Superior temporal gyrus (tissue), 1 donor: ENCODE data around the gene OTOS.

Experiments used
- DNase-seq: peaks from one replicate; pipeline ENCODE4 v3.0.0-alpha.2; 2016; ENCODE audit errors: extremely low spot score

The OTOS gene

DNA sequence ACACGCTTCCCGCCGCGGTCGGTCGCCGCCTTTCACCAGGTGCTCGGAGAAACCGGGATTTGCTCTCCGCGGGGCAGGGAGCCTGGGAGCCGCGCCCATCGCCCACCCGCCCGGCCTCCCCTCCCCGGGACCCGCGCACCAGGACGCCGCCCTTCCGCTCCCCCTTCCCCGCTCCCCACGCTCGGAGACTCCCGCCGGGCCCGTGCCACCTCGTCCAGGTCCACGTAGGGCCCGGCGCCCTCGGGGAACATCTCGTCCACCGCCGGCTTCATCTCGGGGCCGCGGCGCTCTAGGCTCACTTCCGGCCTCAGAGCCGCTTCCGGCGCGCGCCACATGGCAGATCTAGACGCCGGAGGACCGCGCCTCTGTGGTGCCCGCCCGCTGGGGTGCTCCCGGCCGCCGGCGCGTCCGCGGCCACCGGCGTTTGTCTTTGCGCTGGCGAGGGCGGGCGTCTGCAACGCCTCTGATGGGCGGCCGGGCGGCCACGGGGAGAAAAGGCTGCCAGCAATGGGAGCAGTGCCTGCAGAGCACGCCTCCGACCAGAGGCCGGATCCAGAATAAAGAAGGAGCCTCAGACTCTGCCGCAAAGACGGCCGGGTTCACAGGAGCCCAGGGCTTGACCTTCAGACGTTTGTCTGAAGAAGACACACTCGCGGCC, 4.3 kb downstream of the OTOS start, which contains the start of gene COPS9:
TSS of gene COPS9 (minus strand) at position 293 of the 658 bp plus-strand sequence. CDS start at position 272, 21 bp downstream.
- peak; percentile 86 for DNase-seq

GRCh38 chr2:240135706-240136012, 4.8 kb downstream of the OTOS start:
- no peak for DNase-seq

DNA sequence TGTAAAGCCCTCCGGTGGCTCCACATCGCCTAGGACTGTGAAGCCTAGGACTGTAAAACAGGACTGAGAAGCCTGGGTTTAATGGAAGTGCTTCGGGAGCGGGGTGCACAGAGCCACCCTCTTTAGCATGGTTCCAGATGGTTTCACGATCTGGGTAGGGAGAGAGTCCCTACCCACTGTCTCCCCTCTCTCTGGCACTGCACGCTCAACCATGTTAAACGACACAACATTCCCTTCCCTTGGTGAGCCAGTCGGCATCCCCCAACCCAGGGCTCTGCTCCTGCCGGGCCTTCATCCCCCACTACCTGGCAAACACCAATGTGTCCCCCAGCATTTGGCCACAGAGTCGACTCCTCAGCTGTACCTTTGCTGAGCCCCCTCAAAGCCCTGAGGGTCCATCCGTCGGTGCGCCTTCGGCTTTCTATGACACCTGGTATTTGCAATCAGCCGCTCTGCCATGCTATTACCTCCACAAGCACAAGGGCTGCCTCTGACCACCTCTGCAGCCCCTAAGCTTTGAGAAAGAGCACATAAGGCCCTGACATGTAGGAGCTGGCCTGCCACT, 5.4 kb downstream of the OTOS start:
- DNase-seq, result no peak

DNA sequence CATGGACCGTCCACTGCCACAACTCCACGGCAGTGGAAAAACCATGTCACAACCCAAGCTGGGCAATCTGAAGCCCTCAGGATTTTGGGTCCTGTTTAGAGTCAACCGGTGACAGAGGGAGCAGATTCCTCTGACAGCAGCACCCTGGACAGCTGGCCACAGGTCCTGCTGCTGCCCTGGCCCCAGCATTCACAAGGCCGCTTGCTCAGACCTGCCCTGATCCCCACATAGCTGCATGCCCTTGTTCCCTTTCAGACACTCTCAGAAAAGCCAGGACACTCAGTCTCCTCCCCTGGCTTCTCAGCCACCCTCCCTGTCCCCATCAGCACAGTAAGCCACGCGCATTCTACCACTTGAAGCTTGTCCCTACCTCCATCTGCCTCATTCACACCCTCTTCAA, 6.0 kb downstream of the OTOS start:
- DNase-seq, result no peak

DNA sequence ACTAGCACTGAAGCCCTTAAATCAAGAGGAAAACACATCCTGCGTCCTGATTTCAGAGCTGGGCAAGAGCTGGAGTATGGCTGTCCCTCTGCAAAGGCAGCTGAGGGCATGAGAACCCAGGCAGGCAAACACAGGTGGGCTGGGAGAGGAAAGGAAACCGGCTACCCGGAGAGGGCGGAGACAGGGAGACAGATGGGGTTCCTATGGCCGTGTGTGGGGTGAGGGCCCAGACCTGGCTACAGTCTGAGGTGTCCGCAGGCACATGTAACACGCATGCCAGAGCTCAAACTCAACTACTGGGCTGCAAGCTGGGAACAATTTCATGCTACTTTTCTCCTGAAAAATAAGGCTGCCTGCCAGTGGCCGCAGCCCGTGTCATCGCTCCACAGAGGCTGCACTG, 7.1 kb downstream of the OTOS start:
- DNase-seq, result no peak

GRCh38 chr2:240132651-240132980, 7.8 kb downstream of the OTOS start:
- DNase-seq, result peak; percentile 70

- DNase-seq, result no peak
Measured at GRCh38 chr2:240131941-240132650, 8.4 kb downstream of the OTOS start.

- DNase-seq, result no peak
Measured at GRCh38 chr2:240131296-240131695, 9.2 kb downstream of the OTOS start.

DNA sequence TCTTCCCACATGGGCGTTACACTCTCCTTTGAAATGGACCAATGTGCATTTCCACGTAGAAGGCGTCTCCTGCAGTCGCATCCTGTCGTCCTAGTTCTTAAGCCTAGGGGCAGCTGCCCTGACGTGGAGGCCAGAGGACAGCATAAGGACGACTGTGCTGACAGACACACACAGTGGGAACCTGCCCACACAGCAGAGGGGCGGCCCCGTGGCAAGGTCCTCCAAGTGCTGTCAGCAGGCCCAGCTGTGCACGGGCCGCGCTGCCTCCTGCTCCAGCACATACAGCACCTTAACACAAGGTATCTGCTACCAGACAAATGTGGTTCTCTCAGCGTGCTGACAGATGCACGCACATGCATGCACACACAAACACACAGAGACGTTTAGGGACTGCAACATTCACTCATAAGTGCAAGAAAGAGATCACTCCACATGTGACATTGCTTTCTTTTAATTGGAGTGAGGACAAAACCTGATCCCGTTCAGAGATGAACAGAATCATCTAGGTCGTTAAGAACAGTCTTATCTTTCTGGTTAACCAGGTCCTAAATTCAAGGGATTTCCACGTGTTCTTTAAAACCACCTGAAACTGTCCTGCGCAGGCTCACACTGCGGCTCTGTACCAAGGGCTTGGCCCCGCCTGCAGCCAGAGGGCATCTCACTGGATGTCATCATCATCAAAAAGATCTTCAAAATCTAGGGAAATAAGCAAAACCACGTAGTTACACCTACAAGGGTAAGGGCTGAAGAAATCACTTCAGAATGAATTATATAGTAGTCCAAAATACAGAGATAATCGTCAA, 9.9 kb downstream of the OTOS start:
- no peak for DNase-seq

GRCh38 chr2:240129731-240130392, 10.6 kb downstream of the OTOS start:
- DNase-seq, result no peak

- no peak for DNase-seq
Measured at GRCh38 chr2:240129311-240129710, 11.1 kb downstream of the OTOS start.

- no peak for DNase-seq
Measured at GRCh38 chr2:240128608-240129145, 11.8 kb downstream of the OTOS start.

GRCh38 chr2:240127911-240128607, 12.4 kb downstream of the OTOS start:
- DNase-seq, result no peak

GRCh38 chr2:240127191-240127750, 13.2 kb downstream of the OTOS start:
- DNase-seq, result no peak

DNA sequence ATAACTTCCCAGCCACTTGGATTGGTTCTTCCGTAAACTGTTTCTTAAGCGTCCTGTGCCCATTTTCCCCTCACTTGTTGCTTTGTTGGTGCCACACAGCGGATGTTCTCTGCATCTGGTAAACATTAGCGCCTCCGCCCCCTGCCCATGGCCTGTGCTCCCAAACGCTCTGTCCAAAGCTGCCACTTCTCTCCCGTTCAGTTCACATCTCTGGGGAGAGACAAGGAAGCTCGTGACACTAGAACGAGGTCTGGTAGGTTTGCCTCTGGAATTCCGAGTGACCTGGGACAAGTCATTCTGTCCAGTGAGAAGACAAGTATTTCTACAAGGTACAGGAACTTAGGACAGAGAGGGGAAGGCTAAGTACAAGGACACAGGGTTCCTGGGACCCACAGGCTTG, 13.7 kb downstream of the OTOS start:
- DNase-seq, result no peak

GRCh38 chr2:240125742-240126141, 14.7 kb downstream of the OTOS start:
- DNase-seq, result no peak

GRCh38 chr2:240124651-240125030, 15.8 kb downstream of the OTOS start:
- DNase-seq, result no peak

- no peak for DNase-seq
Measured at GRCh38 chr2:240123821-240124650, 16.4 kb downstream of the OTOS start.

GRCh38 chr2:240121675-240122074, 18.8 kb downstream of the OTOS start:
- no peak for DNase-seq

DNA sequence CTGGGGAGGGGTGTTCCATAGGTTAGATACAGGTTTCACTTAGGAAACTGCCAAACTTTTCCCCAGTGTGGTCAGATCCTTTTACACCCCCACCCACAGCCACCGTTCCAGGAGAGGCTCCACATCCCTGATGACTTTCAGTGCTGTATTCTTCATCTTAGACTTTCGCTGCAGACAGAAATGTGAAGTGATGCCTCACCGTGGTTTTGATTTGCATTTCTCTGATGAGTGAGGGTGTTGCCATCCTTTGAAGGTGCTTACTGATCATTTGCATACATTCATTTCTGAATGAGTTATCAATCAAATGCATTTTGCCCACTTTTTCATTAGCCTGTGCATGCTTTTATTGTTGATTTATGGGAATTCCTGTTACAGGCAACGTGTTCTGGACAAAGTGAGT, 19.3 kb downstream of the OTOS start:
- DNase-seq, result no peak
